Naive thymus-derived CD4-positive, alpha-beta T cell (primary cell): ENCODE results near the gene PSG3. TPM values are rescaled to one million over a fixed set of nuclear protein-coding genes. Genes with fewer than 3 reads are reported as not detected.
"Not testable (repeated sequence)": the region's sequence is repeated elsewhere in the genome, so short reads cannot be mapped to it uniquely, and the experiment has no call there.

Experiments
- ATAC-seq: fragments of 150-1000 bp; cut with Tn5 transposase; 2 replicates; pipeline ENCODE4 v1.10.0; 2021; ENCODE audit warnings: mild to moderate bottlenecking, moderate library complexity
- CTCF ChIA-PET: fragments of 350-600 bp; sonication (Branson Sonifier 250); formaldehyde crosslinking; loops from one replicate; lab custom pipeline; 2021; ENCODE audit warnings: antibody characterized with exemption; lab: Charles Lee
- POLR2A ChIA-PET: fragments of 350-600 bp; sonication (Branson Sonifier 250); formaldehyde crosslinking; loops from one replicate; lab custom pipeline; 2021; ENCODE audit warnings: antibody characterized with exemption, inconsistent platforms; lab: Charles Lee
- DNase-seq, 9 donors: peaks; one replicate each; pipeline versions ENCODE4 v3.0.0 to v3.0.0-alpha.2; 2020 to 2022; ENCODE audit warnings: mixed read lengths in 1 of 9
- H3K27ac ChIP-seq: one replicate; pipeline ENCODE4 v1.7.0; 2013; ENCODE audit warnings: mild to moderate bottlenecking, low read depth, low read length, moderate library complexity
- H3K27me3 ChIP-seq, 2 donors: one replicate each; pipeline ENCODE4 v1.7.0; 2013; ENCODE audit warnings: low read length in 2 of 2, mild to moderate bottlenecking in 2 of 2, moderate library complexity in 2 of 2; ENCODE audit not compliant: control insufficient read depth in 2 of 2, insufficient read depth in 2 of 2
- H3K36me3 ChIP-seq, 3 experiments: 1 replicate in 2 of 3; 2 replicates in 1 of 3; pipeline ENCODE4 v1.7.0; 2013; ENCODE audit warnings: low read length in 3 of 3, mild to moderate bottlenecking in 3 of 3, moderate library complexity in 1 of 3; ENCODE audit not compliant: insufficient read depth in 3 of 3, control insufficient read depth in 2 of 3
- H3K4me1 ChIP-seq, 2 donors: one replicate each; pipeline ENCODE4 v1.7.0; 2013; ENCODE audit warnings: low read length in 2 of 2, mild to moderate bottlenecking in 2 of 2, moderate library complexity in 1 of 2; ENCODE audit not compliant: control insufficient read depth in 2 of 2, insufficient read depth in 2 of 2
- H3K4me3 ChIP-seq: 2 replicates; pipeline ENCODE4 v1.7.0; 2013; ENCODE audit warnings: mild to moderate bottlenecking, low read length
- H3K9me3 ChIP-seq, 3 experiments: 1 replicate in 2 of 3; 2 replicates in 1 of 3; pipeline ENCODE4 v1.7.0; 2013; ENCODE audit warnings: low read length in 3 of 3; ENCODE audit not compliant: control insufficient read depth in 2 of 3
- H3K27ac Mint-ChIP-seq, 9 donors: one replicate each; pipeline ENCODE4 v1.8.0; 2020 to 2022; ENCODE audit warnings: mixed read lengths in 9 of 9, mild to moderate bottlenecking in 8 of 9, moderate library complexity in 5 of 9, inconsistent platforms in 2 of 9
- H3K27me3 Mint-ChIP-seq, 5 donors: one replicate each; pipeline ENCODE4 v1.8.0; 2021 to 2022; ENCODE audit warnings: mixed read lengths in 5 of 5, mild to moderate bottlenecking in 1 of 5
- H3K36me3 Mint-ChIP-seq, 5 donors: one replicate each; pipeline ENCODE4 v1.8.0; 2020 to 2022; ENCODE audit warnings: mixed read lengths in 5 of 5, mild to moderate bottlenecking in 3 of 5, inconsistent platforms in 1 of 5
- H3K4me1 Mint-ChIP-seq, 7 donors: one replicate each; pipeline ENCODE4 v1.8.0; 2020 to 2022; ENCODE audit warnings: mixed read lengths in 7 of 7, mild to moderate bottlenecking in 3 of 7, inconsistent platforms in 1 of 7
- H3K4me3 Mint-ChIP-seq, 10 donors: one replicate each; pipeline ENCODE4 v1.8.0; 2020 to 2022; ENCODE audit warnings: mild to moderate bottlenecking in 10 of 10, mixed read lengths in 10 of 10, moderate library complexity in 6 of 10, inconsistent platforms in 2 of 10
- H3K9me3 Mint-ChIP-seq, 11 donors: one replicate each; pipeline ENCODE4 v1.8.0; 2020 to 2022; ENCODE audit warnings: mixed read lengths in 11 of 11, mild to moderate bottlenecking in 4 of 11, inconsistent platforms in 1 of 11, moderate library complexity in 1 of 11
- intact Hi-C, 2 donors: fragments of 100-400 bp; cut with micrococcal nuclease; formaldehyde crosslinking; loops; one replicate each; pipeline ENCODE4 v1.15.1; 2023
- polyA plus RNA-seq, 2 donors: library from polyadenylated mRNA; unstranded; fragments of 300-500 nt; fragmentation: Illumina TruSeq; gene quantifications; one replicate each; pipeline ENCODE4 v1.2.3, GENCODE V29; 2021
- total RNA-seq, 6 experiments: library from RNA in 5 of 6; stranded (reverse) in 5 of 6; gene quantifications; 1 replicate in 5 of 6; 2 replicates in 1 of 6; pipeline ENCODE4 v1.2.3 and lab custom pipeline; 2021 to 2026

Gene PSG3
- total and polyA plus RNA-seq, 7 experiments from 2014 or later, result 0.16 to 0.69 TPM; not detected in 5

GRCh38 chr19:42766871-42767270, 26.6 kb upstream of the PSG3 start:
- H3K4me3 ChIP-seq, H3K4me1 Mint-ChIP-seq, POLR2A ChIA-PET, ATAC-seq, H3K9me3 Mint-ChIP-seq, H3K27ac ChIP-seq, H3K4me3 Mint-ChIP-seq, CTCF ChIA-PET, H3K27ac Mint-ChIP-seq, H3K36me3 Mint-ChIP-seq, H3K9me3 ChIP-seq, H3K4me1 ChIP-seq, H3K27me3 ChIP-seq, H3K36me3 ChIP-seq, intact Hi-C loops, DNase-seq: not testable (repeated sequence)
- peaks cover 2 to 24% (median 18%) of the 10 kb centered on the region in 5 donors for H3K27me3 Mint-ChIP-seq

- Mint-ChIP-seq H3K27me3 (peaks cover 2 to 24% (median 14%) of the 10 kb centered on the region in 5 donors), H3K4me1 (no peaks in the 10 kb centered on the region), H3K9me3 (peaks cover 0 to 6% (median 0%) of the 10 kb centered on the region in 11 donors), H3K27ac (no peak overlapping the region), H3K36me3 (no peaks in the 10 kb centered on the region), H3K4me3 (no peak overlapping the region)
- H3K36me3 ChIP-seq, result no peaks in the 10 kb centered on the region
- H3K27ac ChIP-seq, result no peak overlapping the region
- intact Hi-C loops, result no loop called here
- POLR2A ChIA-PET, result no interaction called here
- H3K4me1 ChIP-seq, result no peaks in the 10 kb centered on the region
- ATAC-seq (no peak), DNase-seq (no peak)
- no peak overlapping the region for H3K4me3 ChIP-seq
- CTCF ChIA-PET, result no interaction called here
- H3K9me3 ChIP-seq, result no peaks in the 10 kb centered on the region
- no peaks in the 10 kb centered on the region for H3K27me3 ChIP-seq
These were observed 24.6 kb upstream of the PSG3 start for GRCh38 chr19:42764836-42765235.

GRCh38 chr19:42762789-42763188, 22.5 kb upstream of the PSG3 start:
- Histone ChIP-seq H3K27ac (no peak overlapping the region), H3K36me3 (no peaks in the 10 kb centered on the region), H3K9me3 (no peaks in the 10 kb centered on the region), H3K27me3 (no peaks in the 10 kb centered on the region), H3K4me1 (no peaks in the 10 kb centered on the region), H3K4me3 (no peak overlapping the region)
- intact Hi-C loops, result no loop called here
- no peak for ATAC-seq
- ChIA-PET CTCF (no interaction called here), POLR2A (no interaction called here)
- Mint-ChIP-seq H3K4me3 (no peak overlapping the region), H3K9me3 (peaks cover 0 to 2% (median 0%) of the 10 kb centered on the region in 11 donors), H3K4me1 (no peaks in the 10 kb centered on the region), H3K36me3 (no peaks in the 10 kb centered on the region), H3K27ac (no peak overlapping the region), H3K27me3 (peaks cover 2 to 18% (median 5%) of the 10 kb centered on the region in 5 donors)
- DNase-seq, result no peak

- DNase-seq, H3K36me3 ChIP-seq, POLR2A ChIA-PET, intact Hi-C loops, H3K4me1 Mint-ChIP-seq, H3K36me3 Mint-ChIP-seq, H3K27me3 ChIP-seq, H3K9me3 ChIP-seq, CTCF ChIA-PET, H3K27ac Mint-ChIP-seq, H3K9me3 Mint-ChIP-seq, H3K27ac ChIP-seq, H3K4me3 ChIP-seq, H3K4me3 Mint-ChIP-seq, ATAC-seq, H3K4me1 ChIP-seq: not testable (repeated sequence)
- H3K27me3 Mint-ChIP-seq, result peaks cover 2 to 20% (median 5%) of the 10 kb centered on the region in 5 donors
These were observed 21.6 kb upstream of the PSG3 start for GRCh38 chr19:42761924-42762295.

- H3K27ac Mint-ChIP-seq, H3K9me3 Mint-ChIP-seq, H3K36me3 ChIP-seq, ATAC-seq, H3K4me3 ChIP-seq, H3K4me1 ChIP-seq, H3K9me3 ChIP-seq, H3K4me3 Mint-ChIP-seq, POLR2A ChIA-PET, H3K4me1 Mint-ChIP-seq, DNase-seq, CTCF ChIA-PET, intact Hi-C loops, H3K27ac ChIP-seq, H3K27me3 ChIP-seq, H3K36me3 Mint-ChIP-seq: not testable (repeated sequence)
- H3K27me3 Mint-ChIP-seq, result peaks cover 2 to 14% (median 5%) of the 10 kb centered on the region in 5 donors
These were observed 21.0 kb upstream of the PSG3 start for GRCh38 chr19:42760954-42761923.

GRCh38 chr19:42758667-42759066, 18.4 kb upstream of the PSG3 start:
- CTCF ChIA-PET, H3K4me3 ChIP-seq, H3K27me3 ChIP-seq, H3K9me3 Mint-ChIP-seq, H3K36me3 Mint-ChIP-seq, intact Hi-C loops, H3K27ac Mint-ChIP-seq, H3K4me1 ChIP-seq, ATAC-seq, H3K4me3 Mint-ChIP-seq, H3K36me3 ChIP-seq, H3K27ac ChIP-seq, H3K9me3 ChIP-seq, H3K4me1 Mint-ChIP-seq, POLR2A ChIA-PET, DNase-seq: not testable (repeated sequence)
- peaks cover 3 to 13% (median 8%) of the 10 kb centered on the region in 5 donors for H3K27me3 Mint-ChIP-seq

GRCh38 chr19:42752246-42752645, 12.0 kb upstream of the PSG3 start:
- DNase-seq, H3K4me1 ChIP-seq, H3K27ac ChIP-seq, CTCF ChIA-PET, H3K9me3 ChIP-seq, POLR2A ChIA-PET, H3K36me3 ChIP-seq, H3K27me3 ChIP-seq, H3K4me3 Mint-ChIP-seq, H3K4me3 ChIP-seq, H3K27ac Mint-ChIP-seq, intact Hi-C loops, H3K36me3 Mint-ChIP-seq, H3K4me1 Mint-ChIP-seq, ATAC-seq: not testable (repeated sequence)
- peaks cover 0 to 20% (median 0%) of the 10 kb centered on the region in 11 donors for H3K9me3 Mint-ChIP-seq
- peaks cover 6 to 37% (median 21%) of the 10 kb centered on the region in 5 donors for H3K27me3 Mint-ChIP-seq
